Activated T-helper 17 cell treated with anti-CD3 and anti-CD28 coated beads, Interleukin-2, amount 50 U/mL, for 72 hours (primary cell): ENCODE results near the gene NKX1-1. TPM values are rescaled to one million over a fixed set of nuclear protein-coding genes. Genes with fewer than 3 reads are reported as not detected.
"Not testable (repeated sequence)": the region's sequence is repeated elsewhere in the genome, so short reads cannot be mapped to it uniquely, and the experiment has no call there.

ENCODE experiments used
- ATAC-seq: fragments of 150-1000 bp; cut with Tn5 transposase; replicated peaks from 2 replicates; pipeline ENCODE4 v1.10.0; 2021; ENCODE audit warnings: mild to moderate bottlenecking, moderate library complexity
- H3K27ac Mint-ChIP-seq: one replicate; pipeline ENCODE4 v1.8.0; 2022; ENCODE audit warnings: mixed read lengths
- H3K27me3 Mint-ChIP-seq: one replicate; pipeline ENCODE4 v1.8.0; 2022; ENCODE audit warnings: mixed read lengths
- H3K36me3 Mint-ChIP-seq: one replicate; pipeline ENCODE4 v1.8.0; 2022; ENCODE audit warnings: low read depth, mild to moderate bottlenecking, mixed read lengths
- H3K4me1 Mint-ChIP-seq: one replicate; pipeline ENCODE4 v1.8.0; 2022; ENCODE audit warnings: mixed read lengths
- H3K4me3 Mint-ChIP-seq: one replicate; pipeline ENCODE4 v1.8.0; 2022; ENCODE audit warnings: mild to moderate bottlenecking, mixed read lengths
- H3K9me3 Mint-ChIP-seq: one replicate; pipeline ENCODE4 v1.8.0; 2022; ENCODE audit warnings: mixed read lengths
- total RNA-seq, 2 donors: library from RNA; stranded (reverse); gene quantifications; one replicate each; pipeline ENCODE4 v1.2.3, GENCODE V29; 2022

The NKX1-1 gene
- total RNA-seq = not detected

DNA sequence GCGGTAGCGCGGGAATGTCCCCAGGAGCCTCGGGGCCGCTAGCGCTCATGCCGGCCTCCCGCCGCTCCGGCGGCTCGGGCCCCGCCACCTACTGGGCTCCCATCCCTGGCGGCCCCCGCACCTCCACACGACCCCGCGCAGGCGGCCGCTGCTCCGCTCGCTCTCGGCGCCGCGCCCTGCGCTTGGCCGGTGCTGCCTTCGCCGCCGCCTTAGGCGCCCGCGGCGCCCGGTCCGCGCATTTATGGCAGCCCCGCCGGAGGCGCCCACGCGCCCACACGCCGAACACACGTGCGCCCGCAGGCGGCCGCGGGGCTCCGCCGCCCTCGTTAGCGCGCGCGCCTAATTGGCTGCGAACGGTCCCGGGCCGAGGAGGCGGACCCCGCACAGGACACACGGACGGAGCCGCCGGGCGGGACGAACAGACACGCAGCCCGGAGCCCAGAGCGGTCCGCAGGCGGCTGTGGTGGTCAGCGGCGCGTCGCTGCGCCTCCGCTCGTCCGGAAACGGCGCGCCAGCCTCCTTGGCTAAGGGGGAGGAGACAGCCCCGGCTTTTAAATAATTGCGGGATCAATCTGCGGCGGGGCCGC lies at the start of gene NKX1-1:
TSS of gene NKX1-1 (minus strand) at position 49 of the 587 bp plus-strand sequence. CDS start at position 49, 0 bp downstream.
- no peaks in the 10 kb centered on the region for H3K9me3 Mint-ChIP-seq
- H3K27ac Mint-ChIP-seq = no peak within 1 kb of the TSS
- no peak within 1 kb of the TSS for H3K4me3 Mint-ChIP-seq
- no peaks in the 10 kb centered on the region for H3K4me1 Mint-ChIP-seq
- no peak for ATAC-seq
- H3K36me3 Mint-ChIP-seq = peaks cover 5% of the 10 kb centered on the region
- peaks cover 34% of the 10 kb centered on the region for H3K27me3 Mint-ChIP-seq

DNA sequence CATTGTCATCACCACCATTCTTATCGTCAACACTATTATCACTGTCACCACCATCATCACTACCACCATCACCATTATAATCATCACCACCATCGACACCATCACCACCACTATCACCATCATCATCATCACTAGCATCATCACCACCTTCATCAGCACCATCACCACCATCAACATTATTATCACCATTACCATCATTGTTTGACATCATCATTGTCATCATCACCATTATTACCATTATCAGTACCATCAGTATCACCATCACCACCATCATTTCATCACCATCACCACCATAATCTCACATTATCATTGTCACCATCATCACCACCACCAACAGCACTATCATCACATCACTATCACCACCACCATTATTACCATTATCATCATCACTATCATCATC lies 47.5 kb upstream of the NKX1-1 start:
- H3K27ac Mint-ChIP-seq = no peak overlapping the region
- peaks cover 17% of the 10 kb centered on the region for H3K9me3 Mint-ChIP-seq
- peaks cover 17% of the 10 kb centered on the region for H3K27me3 Mint-ChIP-seq
- peaks cover 8% of the 10 kb centered on the region for H3K4me1 Mint-ChIP-seq
- no peak overlapping the region for H3K4me3 Mint-ChIP-seq
- ATAC-seq = no peak
- no peaks in the 10 kb centered on the region for H3K36me3 Mint-ChIP-seq

GRCh38 chr4:1452431-1453051 lies 46.3 kb upstream of the NKX1-1 start:
- H3K27me3 Mint-ChIP-seq = peaks cover 10% of the 10 kb centered on the region
- H3K36me3 Mint-ChIP-seq = no peaks in the 10 kb centered on the region
- H3K4me3 Mint-ChIP-seq = no peak overlapping the region
- peaks cover 17% of the 10 kb centered on the region for H3K9me3 Mint-ChIP-seq
- H3K4me1 Mint-ChIP-seq = peaks cover 8% of the 10 kb centered on the region
- no peak overlapping the region for H3K27ac Mint-ChIP-seq
- ATAC-seq = no peak

DNA sequence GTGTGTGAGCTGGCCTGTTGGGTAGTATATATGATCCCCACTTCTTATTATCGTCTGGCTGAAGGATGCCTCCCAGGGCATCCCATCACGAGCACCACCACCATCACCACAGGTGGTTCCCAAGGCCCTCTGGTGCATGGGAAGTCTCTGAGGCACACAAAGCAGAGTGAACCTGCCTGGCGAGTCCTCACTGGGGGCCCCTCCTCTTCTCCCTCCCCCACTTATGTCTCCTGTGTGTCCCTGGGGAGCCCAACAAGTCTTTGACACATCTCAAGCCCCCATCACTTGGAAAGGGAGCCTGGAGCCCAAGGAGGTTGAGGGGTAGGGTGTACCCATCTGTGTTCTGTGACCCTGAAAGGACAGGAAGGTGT lies 45.5 kb upstream of the NKX1-1 start:
- no peaks in the 10 kb centered on the region for H3K36me3 Mint-ChIP-seq
- no peak overlapping the region for H3K27ac Mint-ChIP-seq
- peaks cover 17% of the 10 kb centered on the region for H3K9me3 Mint-ChIP-seq
- peaks cover 8% of the 10 kb centered on the region for H3K4me1 Mint-ChIP-seq
- peaks cover 7% of the 10 kb centered on the region for H3K27me3 Mint-ChIP-seq
- no peak for ATAC-seq
- no peak overlapping the region for H3K4me3 Mint-ChIP-seq

DNA sequence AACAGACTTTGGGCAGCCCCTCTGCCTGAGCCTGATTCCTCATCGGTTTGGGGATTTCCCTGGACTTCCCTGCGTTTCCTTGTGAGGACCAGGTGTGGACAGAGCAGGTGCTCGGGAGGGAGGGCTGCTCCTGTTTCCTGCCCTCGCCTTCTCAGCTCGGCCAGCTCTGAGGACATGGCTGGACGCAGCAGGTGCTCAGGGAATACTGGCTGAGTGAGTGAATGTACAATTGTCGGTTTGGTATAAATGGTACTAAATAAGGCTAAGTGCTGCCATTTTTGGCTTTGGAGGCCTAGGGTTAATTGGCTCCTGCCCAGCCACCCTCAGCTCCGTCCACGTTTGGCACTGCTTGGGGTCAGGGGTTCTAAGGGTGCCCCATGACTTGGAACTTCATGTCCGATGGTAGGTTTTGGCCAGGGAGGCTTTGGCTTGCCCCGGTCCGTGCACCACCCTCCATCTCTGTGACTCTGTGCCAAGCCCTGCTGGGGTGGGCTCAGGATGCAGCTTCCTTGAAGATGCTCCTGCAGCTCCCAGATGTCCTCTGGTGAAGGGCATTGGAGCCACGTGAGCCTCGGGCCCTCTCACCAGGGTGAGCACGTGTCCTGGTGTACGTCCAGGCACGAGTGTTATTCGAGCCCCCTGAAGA lies 45.0 kb upstream of the NKX1-1 start:
- Mint-ChIP-seq H3K4me3 (no peak overlapping the region), H3K4me1 (peaks cover 8% of the 10 kb centered on the region), H3K9me3 (peaks cover 17% of the 10 kb centered on the region), H3K27me3 (peaks cover 5% of the 10 kb centered on the region), H3K36me3 (no peaks in the 10 kb centered on the region), H3K27ac (no peak overlapping the region)
- ATAC-seq = no peak

DNA sequence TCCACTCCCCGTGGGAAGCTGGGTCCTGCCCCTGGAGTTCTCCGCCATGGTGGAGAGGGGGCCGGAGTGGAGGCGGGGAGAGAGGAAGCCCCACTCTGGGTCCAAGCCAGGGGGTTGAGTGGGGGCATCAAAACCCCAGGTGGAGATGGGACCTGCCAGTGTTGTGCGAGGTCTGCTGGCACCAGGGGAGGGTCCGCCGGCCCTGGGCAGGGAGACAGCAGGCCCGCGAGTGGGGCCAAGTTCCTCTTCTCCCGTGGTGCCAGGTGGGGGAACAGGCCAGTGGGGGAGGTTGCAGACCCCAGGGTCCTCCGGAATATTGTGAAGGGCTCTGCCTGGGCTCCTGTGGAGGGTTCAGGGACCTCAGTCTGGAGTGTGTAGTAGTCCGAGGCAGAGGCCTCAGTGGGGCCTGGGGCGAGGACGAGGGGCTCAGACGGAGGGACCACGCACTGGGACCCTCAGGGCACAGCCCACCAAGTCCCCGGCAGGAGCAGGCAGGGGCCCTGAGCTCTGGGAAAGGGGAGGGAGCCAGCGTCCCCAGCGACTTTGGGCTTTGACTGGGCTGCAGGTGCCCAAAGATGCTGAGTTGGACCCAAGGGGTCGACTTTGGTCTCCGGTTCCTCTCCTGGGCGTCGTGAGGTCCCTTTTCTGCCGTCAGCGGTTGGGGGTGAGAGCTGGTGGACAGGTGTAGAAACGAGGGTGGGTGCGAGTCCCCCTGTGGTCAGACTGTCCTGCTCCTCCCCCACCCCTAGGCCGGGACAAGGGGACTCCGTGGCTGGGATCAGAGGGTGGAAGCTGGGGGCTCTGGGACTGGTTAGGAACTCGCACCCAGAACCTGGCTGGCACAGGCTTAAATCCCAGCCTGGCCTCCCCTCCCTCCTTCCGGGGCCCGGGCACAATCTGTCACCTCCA lies 43.8 kb upstream of the NKX1-1 start:
- no peaks in the 10 kb centered on the region for H3K36me3 Mint-ChIP-seq
- H3K27me3 Mint-ChIP-seq = peaks cover 5% of the 10 kb centered on the region
- peaks cover 8% of the 10 kb centered on the region for H3K4me1 Mint-ChIP-seq

DNA sequence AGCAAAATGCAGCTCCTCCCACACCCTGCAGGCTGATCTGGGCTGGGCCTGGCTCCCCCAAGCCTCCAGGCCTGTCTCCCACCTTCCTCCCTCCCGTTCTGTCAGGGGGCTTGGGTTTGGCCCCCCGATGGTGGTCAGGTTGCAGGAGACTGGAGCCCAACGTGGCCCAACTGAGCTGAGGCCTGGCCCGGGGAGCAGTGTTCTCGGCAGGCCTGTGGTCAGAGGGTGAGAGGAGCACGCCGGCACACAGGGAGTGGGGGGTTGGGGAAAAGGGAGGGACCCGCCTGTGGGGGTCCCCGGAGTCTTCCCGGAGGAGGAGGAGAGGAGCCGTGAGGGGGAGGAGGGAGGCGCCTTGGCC lies 43.2 kb upstream of the NKX1-1 start:
- Mint-ChIP-seq H3K27ac (no peak overlapping the region), H3K4me3 (no peak overlapping the region), H3K9me3 (peaks cover 17% of the 10 kb centered on the region), H3K27me3 (peaks cover 11% of the 10 kb centered on the region), H3K36me3 (no peaks in the 10 kb centered on the region), H3K4me1 (peaks cover 8% of the 10 kb centered on the region)
- ATAC-seq = no peak

More for the DNA sequence above, 43.8 kb upstream of the NKX1-1 start:
- no peak for ATAC-seq
- Mint-ChIP-seq H3K9me3 (peaks cover 17% of the 10 kb centered on the region), H3K4me3 (no peak overlapping the region), H3K27ac (no peak overlapping the region)

GRCh38 chr4:1448589-1449420 lies 42.6 kb upstream of the NKX1-1 start:
- Mint-ChIP-seq H3K27me3 (peaks cover 13% of the 10 kb centered on the region), H3K4me1 (peaks cover 8% of the 10 kb centered on the region), H3K9me3 (peaks cover 14% of the 10 kb centered on the region), H3K4me3 (no peak overlapping the region), H3K36me3 (no peaks in the 10 kb centered on the region), H3K27ac (no peak overlapping the region)
- no peak for ATAC-seq

DNA sequence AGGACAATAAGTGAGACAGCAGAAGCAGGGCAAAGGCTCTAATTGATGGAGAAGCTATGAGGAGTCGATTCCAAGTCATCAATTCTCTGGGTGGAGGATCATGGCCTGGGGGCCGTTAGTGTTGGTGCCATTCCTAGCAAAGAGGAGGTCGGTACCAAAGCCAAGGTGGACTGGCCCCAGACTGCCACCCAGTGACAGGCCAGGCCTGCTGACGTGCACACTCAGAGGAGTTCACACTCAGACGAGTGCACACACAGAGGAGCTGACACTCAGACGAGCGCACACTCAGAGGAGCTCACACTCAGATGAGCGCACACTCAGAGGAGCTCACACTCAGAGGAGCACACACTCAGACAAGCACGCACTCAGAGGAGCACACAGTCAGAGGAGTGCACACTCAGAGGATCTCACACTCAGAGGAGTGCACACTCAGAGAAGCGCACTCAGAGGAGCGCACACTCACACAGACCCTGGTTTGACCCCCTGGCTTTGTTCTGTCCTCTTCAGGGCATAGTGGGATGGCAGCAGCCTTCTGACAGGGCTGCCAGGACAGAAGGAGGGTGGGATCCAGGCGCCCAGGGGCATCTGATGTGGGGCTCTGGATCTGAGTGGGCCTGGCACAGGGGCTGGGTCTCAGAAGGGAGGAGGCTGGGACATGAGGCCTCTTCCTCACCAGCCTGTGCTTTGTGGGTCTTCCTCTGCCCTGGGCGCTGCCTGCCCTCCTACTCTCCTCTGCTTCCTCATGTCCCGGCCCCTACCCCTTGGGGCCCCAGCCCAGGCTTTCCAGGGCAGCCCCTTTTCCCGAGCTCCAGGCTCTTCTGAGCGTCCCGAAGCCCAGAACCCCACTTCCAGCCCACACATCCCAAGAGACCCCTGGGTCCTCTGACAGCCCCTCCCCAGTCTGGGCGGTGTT lies 41.7 kb upstream of the NKX1-1 start:
- Mint-ChIP-seq H3K36me3 (no peaks in the 10 kb centered on the region), H3K4me1 (peaks cover 8% of the 10 kb centered on the region), H3K4me3 (no peak overlapping the region), H3K9me3 (peaks cover 8% of the 10 kb centered on the region), H3K27me3 (peaks cover 17% of the 10 kb centered on the region), H3K27ac (no peak overlapping the region)
- no peak for ATAC-seq

DNA sequence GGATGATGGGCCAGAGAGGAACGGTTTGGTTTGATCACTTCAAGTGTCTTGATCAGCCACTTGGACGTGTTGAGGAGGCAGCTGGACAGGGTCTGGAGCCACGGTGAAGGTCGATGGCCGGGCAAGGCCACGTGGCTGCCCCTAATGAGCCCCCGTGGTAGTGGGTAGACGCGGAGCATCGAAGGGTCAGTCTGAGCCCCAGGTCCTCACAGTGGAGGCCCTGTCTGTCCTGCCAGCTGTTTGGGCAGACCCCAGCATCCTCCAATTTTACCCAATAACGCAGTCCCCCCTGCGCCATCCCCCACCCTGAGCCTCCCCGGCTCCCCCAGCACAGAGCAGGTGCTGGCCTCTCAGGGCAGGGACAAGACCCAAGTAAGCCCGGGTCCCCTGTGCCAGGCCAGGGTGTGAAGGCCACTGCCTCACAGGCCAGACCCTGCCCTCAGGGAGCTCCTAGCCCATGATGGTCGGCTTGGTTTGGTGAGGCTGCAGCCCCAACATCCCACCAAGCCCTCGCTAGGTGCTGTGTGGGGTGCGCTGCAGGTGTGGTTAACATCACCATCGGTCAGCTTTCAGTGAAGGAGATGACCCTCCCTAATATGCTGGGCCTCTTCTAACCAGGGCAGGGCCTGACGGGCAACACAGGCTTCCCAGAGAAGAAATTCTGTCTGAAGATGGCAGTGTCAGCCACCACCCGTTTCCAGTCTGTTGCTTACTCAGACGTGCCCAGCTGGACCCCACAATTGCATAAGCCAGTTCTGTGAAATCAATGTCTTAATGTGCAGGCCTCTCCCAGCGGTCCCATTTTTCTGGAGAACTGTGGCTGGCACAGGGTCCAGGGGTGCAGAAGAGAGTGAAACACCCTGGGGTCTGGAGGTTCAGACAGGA lies 40.5 kb upstream of the NKX1-1 start:
- Mint-ChIP-seq H3K36me3 (no peaks in the 10 kb centered on the region), H3K27me3 (peaks cover 12% of the 10 kb centered on the region)

DNA sequence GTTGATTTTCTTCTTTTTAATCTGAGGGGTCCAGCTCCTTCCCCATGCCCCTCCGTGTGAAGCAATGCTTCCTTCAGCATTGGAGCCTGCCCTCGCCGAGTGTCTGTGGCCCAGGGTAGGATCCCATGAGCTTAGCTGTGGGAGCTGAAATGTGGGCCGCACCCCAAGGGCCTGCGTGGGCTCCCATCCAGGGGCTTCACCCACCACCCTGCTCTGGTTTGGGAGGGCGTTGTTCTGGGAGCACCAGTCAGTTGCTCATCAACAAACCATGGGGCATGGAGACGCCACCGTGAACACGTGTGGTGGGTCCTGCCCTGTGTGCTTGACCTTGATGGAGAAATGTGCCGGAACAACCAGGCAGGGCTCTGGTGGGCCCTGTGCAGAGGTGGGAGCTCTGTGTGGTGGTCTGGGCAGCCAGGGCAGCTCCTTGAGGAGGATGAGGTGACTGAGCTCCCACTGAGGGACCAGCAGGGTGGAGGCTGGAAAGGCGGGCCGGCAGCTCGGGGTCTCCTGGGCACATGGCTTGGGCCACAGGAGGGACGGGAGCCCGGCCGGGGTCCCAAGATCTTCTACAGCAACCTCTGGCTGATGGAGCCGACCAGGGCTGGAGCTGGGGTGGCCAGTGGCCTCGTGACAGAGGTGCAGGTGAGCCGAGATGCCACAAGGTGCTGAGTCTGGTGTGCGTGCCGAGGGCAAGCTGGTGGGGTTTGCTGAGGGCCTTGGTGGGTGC lies 39.6 kb upstream of the NKX1-1 start:
- peaks cover 12% of the 10 kb centered on the region for H3K27me3 Mint-ChIP-seq
- H3K4me1 Mint-ChIP-seq = no peaks in the 10 kb centered on the region
- no peaks in the 10 kb centered on the region for H3K9me3 Mint-ChIP-seq
- no peak overlapping the region for H3K27ac Mint-ChIP-seq
- H3K4me3 Mint-ChIP-seq = no peak overlapping the region
- ATAC-seq = no peak
- H3K36me3 Mint-ChIP-seq = no peaks in the 10 kb centered on the region

More for the DNA sequence above, 40.5 kb upstream of the NKX1-1 start:
- no peak overlapping the region for H3K4me3 Mint-ChIP-seq
- no peaks in the 10 kb centered on the region for H3K4me1 Mint-ChIP-seq
- ATAC-seq = no peak
- H3K27ac Mint-ChIP-seq = no peak overlapping the region
- H3K9me3 Mint-ChIP-seq = no peaks in the 10 kb centered on the region

- H3K27me3 Mint-ChIP-seq = peaks cover 12% of the 10 kb centered on the region
- not testable (repeated sequence) for H3K36me3 Mint-ChIP-seq, H3K4me1 Mint-ChIP-seq, H3K4me3 Mint-ChIP-seq, ATAC-seq, H3K27ac Mint-ChIP-seq, H3K9me3 Mint-ChIP-seq
These were observed 37.5 kb upstream of the NKX1-1 start for GRCh38 chr4:1443688-1444172.
